ENCODE results near the gene ATF7.

The ATF7 gene

DNA sequence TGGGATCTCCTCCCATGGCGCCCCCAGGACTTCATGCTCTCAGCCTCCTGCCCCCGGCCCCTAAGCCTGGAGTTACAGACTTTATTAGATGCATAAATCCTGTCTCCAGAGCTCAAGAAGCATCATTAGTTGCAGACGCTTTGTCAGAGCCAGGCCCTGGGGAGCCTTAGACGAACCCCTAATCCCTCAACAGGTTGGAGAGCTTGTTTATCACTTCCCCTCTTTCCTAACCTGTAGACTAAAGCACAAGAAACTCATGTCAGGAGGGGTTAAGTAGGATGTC lies 118.6 kb downstream of the ATF7 start:
- no peak overlapping the region for H3K4me3 ChIP-seq (ENCODE audit: low read depth, low read length)
- DNase-seq (ENCODE audit: low read depth): no peak
- TF ChIP-seq, protein P1, sequence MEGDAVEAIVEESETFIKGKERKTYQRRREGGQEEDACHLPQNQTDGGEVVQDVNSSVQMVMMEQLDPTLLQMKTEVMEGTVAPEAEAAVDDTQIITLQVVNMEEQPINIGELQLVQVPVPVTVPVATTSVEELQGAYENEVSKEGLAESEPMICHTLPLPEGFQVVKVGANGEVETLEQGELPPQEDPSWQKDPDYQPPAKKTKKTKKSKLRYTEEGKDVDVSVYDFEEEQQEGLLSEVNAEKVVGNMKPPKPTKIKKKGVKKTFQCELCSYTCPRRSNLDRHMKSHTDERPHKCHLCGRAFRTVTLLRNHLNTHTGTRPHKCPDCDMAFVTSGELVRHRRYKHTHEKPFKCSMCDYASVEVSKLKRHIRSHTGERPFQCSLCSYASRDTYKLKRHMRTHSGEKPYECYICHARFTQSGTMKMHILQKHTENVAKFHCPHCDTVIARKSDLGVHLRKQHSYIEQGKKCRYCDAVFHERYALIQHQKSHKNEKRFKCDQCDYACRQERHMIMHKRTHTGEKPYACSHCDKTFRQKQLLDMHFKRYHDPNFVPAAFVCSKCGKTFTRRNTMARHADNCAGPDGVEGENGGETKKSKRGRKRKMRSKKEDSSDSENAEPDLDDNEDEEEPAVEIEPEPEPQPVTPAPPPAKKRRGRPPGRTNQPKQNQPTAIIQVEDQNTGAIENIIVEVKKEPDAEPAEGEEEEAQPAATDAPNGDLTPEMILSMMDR (IDR thresholded peaks at IDR 0.05; ENCODE audit: control insufficient read depth, extremely low read depth, insufficient read depth): no peak

DNA sequence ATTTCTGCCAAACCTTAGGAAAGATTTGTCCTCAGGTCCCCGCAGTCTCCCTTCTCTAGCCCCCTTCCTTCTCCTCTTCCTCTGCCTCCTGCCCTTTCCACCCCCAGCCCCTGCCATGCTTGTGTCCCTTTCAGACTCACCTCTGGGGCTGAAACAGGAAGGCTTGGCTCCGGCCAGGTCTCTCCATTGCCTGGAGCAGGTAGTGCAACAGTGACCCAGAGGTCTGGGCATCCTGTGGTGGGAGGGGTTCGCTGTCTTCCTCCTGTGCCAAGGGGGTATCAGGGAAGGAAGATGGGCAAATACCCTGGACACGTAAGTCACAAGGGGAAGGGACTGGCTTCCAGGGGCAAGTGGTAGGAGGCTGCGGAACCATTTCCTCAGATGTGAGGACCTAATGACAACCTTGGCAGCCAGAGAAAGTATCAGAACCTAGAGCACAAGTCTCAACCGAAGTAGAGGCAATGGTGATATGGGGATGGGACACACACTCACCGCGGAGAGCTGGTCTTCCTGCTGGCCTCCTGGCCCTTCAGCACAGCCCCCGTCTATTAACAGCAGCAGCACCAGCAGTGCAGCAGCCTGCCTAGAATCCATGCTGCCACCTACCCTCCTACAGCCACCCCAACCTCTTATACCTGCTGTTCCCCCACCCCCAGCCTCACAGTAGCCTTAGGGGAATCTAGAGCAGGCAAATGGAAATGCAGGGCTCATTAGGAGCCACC lies 119.1 kb downstream of the ATF7 start, which contains the start of gene NPFF:
Gene NPFF, minus strand, starts transcription at position 604 of the 722 bp plus-strand sequence. Its CDS starts 10 bp downstream, at position 594.
- H3K4me3 ChIP-seq (ENCODE audit: low read depth, low read length): no peak within 1 kb of the TSS
- no peak for DNase-seq (ENCODE audit: low read depth)
- TF ChIP-seq, protein P1 (IDR thresholded peaks at IDR 0.05; ENCODE audit: control insufficient read depth, extremely low read depth, insufficient read depth): no peak

DNA sequence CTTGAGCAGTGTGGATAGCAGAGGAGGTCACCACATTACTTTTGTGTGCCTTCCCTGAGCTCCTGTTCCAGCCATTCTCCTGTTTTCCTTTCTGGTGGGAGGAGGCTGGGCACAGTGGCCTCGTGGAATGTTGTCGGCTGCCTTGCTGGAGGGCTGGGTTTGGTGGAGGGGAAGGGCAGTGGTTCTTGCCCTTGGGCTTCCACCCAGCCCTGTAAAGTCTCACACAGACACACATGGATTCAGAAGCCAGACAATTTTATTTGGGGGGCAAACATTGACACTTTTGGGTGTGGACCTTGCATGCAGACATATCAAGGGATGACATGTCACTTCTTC lies 119.8 kb downstream of the ATF7 start:
- DNase-seq (ENCODE audit: low read depth): no peak
- TF ChIP-seq, protein P1 (IDR thresholded peaks at IDR 0.05; ENCODE audit: control insufficient read depth, extremely low read depth, insufficient read depth): no peak
- no peak overlapping the region for H3K4me3 ChIP-seq (ENCODE audit: low read depth, low read length)

DNA sequence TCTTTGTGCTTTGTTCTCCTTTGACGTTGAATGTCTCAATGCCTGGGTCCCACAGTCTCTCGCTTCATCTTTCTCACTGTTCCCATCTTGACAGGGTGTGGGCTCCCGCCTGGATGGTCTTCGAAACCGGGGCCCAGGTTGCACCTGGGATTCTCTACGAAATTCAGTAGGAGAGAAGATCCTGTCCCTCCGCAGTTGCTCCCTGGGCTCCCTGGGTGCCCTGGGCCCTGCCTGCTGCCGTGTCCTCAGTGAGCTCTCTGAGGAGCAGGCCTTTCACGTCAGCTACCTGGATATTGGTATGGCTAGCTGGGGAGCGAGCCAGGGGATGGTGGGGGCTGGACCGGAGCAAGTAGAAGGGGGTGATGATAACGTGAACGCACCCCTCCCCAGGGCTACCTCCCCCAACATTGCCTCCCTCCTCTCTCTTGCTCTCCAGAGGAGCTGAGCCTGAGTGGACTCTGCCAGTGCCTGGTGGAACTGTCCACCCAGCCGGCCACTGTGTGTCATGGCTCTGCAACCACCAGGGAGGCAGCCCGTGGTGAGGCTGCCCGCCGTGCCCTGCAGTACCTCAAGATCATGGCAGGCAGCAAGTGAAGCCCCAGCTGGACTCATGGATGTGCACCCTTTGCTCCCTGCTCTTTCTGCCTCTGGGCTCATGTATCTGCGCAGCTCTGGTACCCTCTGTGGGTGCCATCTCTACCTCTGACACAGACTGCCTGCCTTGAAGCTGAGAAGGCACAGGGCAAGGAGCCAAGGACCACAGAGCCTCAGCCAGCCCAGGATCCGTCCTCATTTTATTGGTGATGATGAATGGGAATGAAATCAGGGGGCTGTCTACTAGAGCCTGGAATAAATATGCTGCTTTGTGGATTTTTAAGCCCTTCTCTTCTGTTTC lies 120.4 kb downstream of the ATF7 start:
- no peak for DNase-seq (ENCODE audit: low read depth)
- H3K4me3 ChIP-seq (ENCODE audit: low read depth, low read length): no peak overlapping the region
- TF ChIP-seq, protein P1 (IDR thresholded peaks at IDR 0.05; ENCODE audit: control insufficient read depth, extremely low read depth, insufficient read depth): no peak

DNA sequence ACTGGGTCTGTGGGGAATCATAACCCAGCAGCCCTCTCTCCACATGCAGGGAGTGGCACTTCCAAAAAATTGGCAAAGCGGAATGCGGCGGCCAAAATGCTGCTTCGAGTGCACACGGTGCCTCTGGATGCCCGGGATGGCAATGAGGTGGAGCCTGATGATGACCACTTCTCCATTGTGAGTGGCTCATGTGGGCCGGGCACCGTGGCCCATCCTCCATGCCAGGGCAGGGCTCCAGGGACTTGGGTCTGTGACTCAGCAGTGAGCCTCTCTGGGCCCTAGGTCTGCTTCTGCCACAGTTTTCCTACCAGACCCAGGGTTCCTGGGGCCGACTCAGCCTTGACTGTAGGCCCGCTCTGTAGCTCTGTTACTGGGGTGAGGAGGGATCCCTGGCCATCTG lies 121.1 kb downstream of the ATF7 start:
- H3K4me3 ChIP-seq (ENCODE audit: low read depth, low read length): no peak overlapping the region
- no peak for DNase-seq (ENCODE audit: low read depth)
- TF ChIP-seq, protein P1 (IDR thresholded peaks at IDR 0.05; ENCODE audit: control insufficient read depth, extremely low read depth, insufficient read depth): no peak

DNA sequence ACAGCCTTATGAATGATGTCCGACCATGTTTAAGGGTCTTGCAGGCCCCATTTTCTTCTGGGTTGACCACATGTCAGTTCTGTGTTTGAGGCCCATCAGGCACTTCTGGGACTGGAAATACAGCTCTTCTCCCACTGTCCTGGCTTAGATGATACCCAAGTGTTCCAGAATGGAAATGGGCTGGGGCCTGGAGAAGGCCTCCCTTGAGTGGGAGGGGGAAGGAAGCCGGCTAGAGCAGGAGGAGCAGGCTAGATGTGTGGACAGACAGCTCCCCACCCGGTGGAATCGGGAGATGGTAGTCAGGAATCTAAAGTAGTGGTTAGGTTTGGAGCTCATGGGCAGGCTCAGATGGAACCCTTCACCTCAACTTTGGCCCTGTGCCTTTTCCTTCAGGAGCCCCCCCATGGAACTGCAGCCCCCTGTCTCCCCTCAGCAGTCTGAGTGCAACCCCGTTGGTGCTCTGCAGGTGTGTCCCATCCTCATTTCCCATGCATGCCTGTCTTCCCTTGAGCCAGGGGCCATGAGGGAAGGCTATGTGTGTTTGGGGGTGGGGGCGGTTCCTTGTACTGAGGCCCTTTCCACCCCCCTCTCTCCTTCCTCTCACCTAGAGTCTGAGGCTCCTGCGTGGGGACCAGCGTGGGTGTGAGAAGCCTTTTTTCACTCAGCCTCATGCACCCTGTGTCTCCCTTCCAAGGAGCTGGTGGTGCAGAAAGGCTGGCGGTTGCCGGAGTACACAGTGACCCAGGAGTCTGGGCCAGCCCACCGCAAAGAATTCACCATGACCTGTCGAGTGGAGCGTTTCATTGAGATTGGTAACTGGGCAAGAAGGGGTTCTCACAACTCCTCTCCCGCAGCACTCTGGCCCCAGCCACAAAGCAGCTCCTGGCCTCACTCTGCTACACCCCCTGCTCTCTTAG lies 121.9 kb downstream of the ATF7 start:
- H3K4me3 ChIP-seq (ENCODE audit: low read depth, low read length): no peak overlapping the region
- no peak for DNase-seq (ENCODE audit: low read depth)
- TF ChIP-seq, protein P1 (IDR thresholded peaks at IDR 0.05; ENCODE audit: control insufficient read depth, extremely low read depth, insufficient read depth): no peak

All from LNCaP clone FGC (cell line).